ENCODE measurements around the gene ACOXL. TPM values are rescaled to one million over a fixed set of nuclear protein-coding genes. Genes with fewer than 3 reads are reported as not detected.

The ACOXL gene
- total RNA-seq, 1 donor from 2014 or later: 6.0 TPM

GRCh38 chr2:110874453-110875383, 142.3 kb downstream of the ACOXL start:
- no peak for DNase-seq (ENCODE audit: low spot score)

GRCh38 chr2:110875384-110875725, 143.0 kb downstream of the ACOXL start:
- no peak for DNase-seq (ENCODE audit: low spot score)

GRCh38 chr2:110876167-110876999, 144.0 kb downstream of the ACOXL start:
- DNase-seq (ENCODE audit: low spot score): no peak

GRCh38 chr2:110877031-110877827, 144.9 kb downstream of the ACOXL start:
- peak; percentile 11 for DNase-seq (ENCODE audit: low spot score)

GRCh38 chr2:110878150-110878549, 145.8 kb downstream of the ACOXL start:
- DNase-seq (ENCODE audit: low spot score): no peak

- no peak for DNase-seq (ENCODE audit: low spot score)
These were observed 149.5 kb downstream of the ACOXL start for GRCh38 chr2:110881908-110882307.

- DNase-seq (ENCODE audit: low spot score): no peak
These were observed 151.0 kb downstream of the ACOXL start for GRCh38 chr2:110883406-110883805.

- no peak for DNase-seq (ENCODE audit: low spot score)
These were observed 152.9 kb downstream of the ACOXL start for GRCh38 chr2:110885256-110885655.

GRCh38 chr2:110886826-110887573, 154.6 kb downstream of the ACOXL start:
- no peak for DNase-seq (ENCODE audit: low spot score)

- no peak for DNase-seq (ENCODE audit: low spot score)
These were observed 156.0 kb downstream of the ACOXL start for GRCh38 chr2:110888411-110888810.

- DNase-seq (ENCODE audit: low spot score): no peak
These were observed 159.3 kb downstream of the ACOXL start for GRCh38 chr2:110891626-110892025.

- DNase-seq (ENCODE audit: low spot score): no peak
These were observed 163.9 kb downstream of the ACOXL start for GRCh38 chr2:110896226-110896625.

GRCh38 chr2:110897966-110898365, 165.6 kb downstream of the ACOXL start:
- peak; percentile 33 for DNase-seq (ENCODE audit: low spot score)

GRCh38 chr2:110900191-110900590, 167.8 kb downstream of the ACOXL start:
- DNase-seq (ENCODE audit: low spot score): no peak

GRCh38 chr2:110903548-110903947, 171.2 kb downstream of the ACOXL start:
- DNase-seq (ENCODE audit: low spot score): peak; percentile 25

- DNase-seq (ENCODE audit: low spot score): no peak
These were observed 171.9 kb downstream of the ACOXL start for GRCh38 chr2:110904116-110904778.

GRCh38 chr2:110904779-110905148, 172.4 kb downstream of the ACOXL start:
- DNase-seq (ENCODE audit: low spot score): no peak

- DNase-seq (ENCODE audit: low spot score): no peak
These were observed 172.8 kb downstream of the ACOXL start for GRCh38 chr2:110905217-110905616.

- DNase-seq (ENCODE audit: low spot score): no peak
These were observed 174.4 kb downstream of the ACOXL start for GRCh38 chr2:110906613-110907298.

- no peak for DNase-seq (ENCODE audit: low spot score)
These were observed 177.1 kb downstream of the ACOXL start for GRCh38 chr2:110909501-110909900.

Data from umbilical cord (tissue), 2 donors.